ENCODE measurements around the gene COL7A1. TPM values are rescaled to one million over a fixed set of nuclear protein-coding genes. Genes with fewer than 3 reads are reported as not detected.

Gene COL7A1
- total and polyA plus RNA-seq, 2 of the 13 experiments (the other 11 are each of a cell fraction or from before 2014, with no cell fraction given) = 2.7 to 11.7 TPM

- Histone ChIP-seq H3K4me2 (ENCODE audit: low read depth, low read length) (no peak overlapping the region), H4K20me1 (ENCODE audit: insufficient read depth, low read length) (no peaks in the 10 kb centered on the region), H3K27ac (ENCODE audit: extremely low read length, insufficient read depth, low read length) (no peak overlapping the region), H3K9me3 (ENCODE audit: low read length) (no peaks in the 10 kb centered on the region), H3K79me2 (ENCODE audit: insufficient read depth, low read length) (no peaks in the 10 kb centered on the region), H3K4me3 (replicated peaks in 1 of 3; ENCODE audit: insufficient read depth in 1 of 3, low read depth in 2 of 3, low read length in 3 of 3) (no peak overlapping the region), H3K27me3 (ENCODE audit: control insufficient read depth in 1 of 2, insufficient read depth in 2 of 2, low read length in 2 of 2) (0 out of 5 replicates have a peak, but pooled peaks cover 0 to 4% of the 10 kb centered on the region in 2 experiments), H2AFZ (ENCODE audit: low read length) (no peak overlapping the region), H3K9ac (ENCODE audit: insufficient read depth, low read depth, low read length) (no peak overlapping the region), H3K36me3 (replicated peaks in 1 of 2; ENCODE audit: control insufficient read depth in 1 of 2, insufficient read depth in 2 of 2, low read length in 2 of 2) (peaks cover 1 to 7% of the 10 kb centered on the region in 2 experiments; a peak in 2 of 5 replicates), H3K4me1 (ENCODE audit: insufficient read depth, low read length) (peaks cover 45% of the 10 kb centered on the region)
- DNase-seq (ENCODE audit: low spot score) = no peak
- TF ChIP-seq ZNF615 (CRISPR knock-in tag; IDR thresholded peaks at IDR 0.05; ENCODE audit: borderline replicate concordance) (no peak), ZNF335 (CRISPR knock-in tag; IDR thresholded peaks at IDR 0.05) (no peak), ATF5 (CRISPR knock-in tag; IDR thresholded peaks at IDR 0.05; ENCODE audit: low read depth) (no peak), MED1 (CRISPR knock-in tag; IDR thresholded peaks at IDR 0.05) (no peak), SKI (IDR thresholded peaks at IDR 0.05; ENCODE audit: partially characterized antibody) (no peak), PHF20 (CRISPR knock-in tag; IDR thresholded peaks at IDR 0.05) (no peak), PAF1 (CRISPR knock-in tag; IDR thresholded peaks at IDR 0.05) (no peak), ZBTB33 (CRISPR knock-in tag; IDR thresholded peaks at IDR 0.05) (no peak), POLR2A (IDR thresholded peaks at IDR 0.05; ENCODE audit: insufficient read depth in 1 of 2, low read depth in 2 of 2, low read length in 2 of 2) (no peak)
- FAIRE-seq = no peak
- in situ Hi-C loops (cut with HindIII; ENCODE audit: extremely low pct_ligation_motif_present, low pct_unique_long_range_greater_than_20kb) = no loop called here
- intact Hi-C loops (cut with micrococcal nuclease; ENCODE audit: unreplicated experiment) = no loop called here
- ChIA-PET CTCF (ENCODE audit: low intra/inter-chr PET ratio, low total read pairs) (no interaction called here), POLR2A (no interaction called here)
- 60% methylated on average over 2 of the region's 9 CpGs for WGBS (ENCODE audit: low lambda C conversion rate)
- ATAC-seq = no peak
- BruUV-seq (replicated peaks) = no TSS peak
Observed at GRCh38 chr3:48593337-48593736, 1.8 kb downstream of the COL7A1 start.

Data from HepG2 (cell line).